Spleen (tissue), 13 donors: ENCODE results near the gene CLEC2B. TPM values are rescaled to one million over a fixed set of nuclear protein-coding genes. Genes with fewer than 3 reads are reported as not detected.

Source experiments
- DNase-seq: peaks from one replicate; pipeline ENCODE4 v3.0.0-alpha.2; 2020
- H3K27ac ChIP-seq, 8 donors: fragments of 200-600 bp; sonication (generic) in 7 of 8; 1 replicate in 4 of 8; 2 replicates in 4 of 8; pipeline versions ENCODE4 v1.5.0 to v1.8.0; 2016 to 2021; ENCODE audit warnings: inconsistent platforms in 4 of 8, mild to moderate bottlenecking in 4 of 8, moderate library complexity in 1 of 8
- H3K27me3 ChIP-seq, 7 donors: fragments of 200-600 bp; sonication (generic) in 6 of 7; replicated peaks in 1 of 7; 1 replicate in 4 of 7; 2 replicates in 3 of 7; pipeline versions ENCODE4 v1.5.0 to v1.8.0; 2016 to 2021; ENCODE audit warnings: inconsistent platforms in 3 of 7, mild to moderate bottlenecking in 1 of 7
- H3K36me3 ChIP-seq, 6 donors: fragments of 200-600 bp; sonication (generic) in 5 of 6; 1 replicate in 4 of 6; 2 replicates in 2 of 6; pipeline versions ENCODE4 v1.5.0 to v1.8.0; 2016 to 2021; ENCODE audit warnings: inconsistent platforms in 2 of 6
- H3K4me1 ChIP-seq, 6 donors: fragments of 200-600 bp; sonication (generic) in 5 of 6; 1 replicate in 3 of 6; 2 replicates in 3 of 6; pipeline versions ENCODE4 v1.5.0 to v1.8.0; 2016 to 2021; ENCODE audit warnings: inconsistent platforms in 3 of 6
- H3K4me3 ChIP-seq, 8 donors: fragments of 200-600 bp; sonication (generic) in 7 of 8; 1 replicate in 4 of 8; 2 replicates in 4 of 8; pipeline versions ENCODE4 v1.5.0 to v1.8.0; 2016 to 2021; ENCODE audit warnings: inconsistent platforms in 4 of 8, mild to moderate bottlenecking in 4 of 8, moderate library complexity in 2 of 8
- H3K9me3 ChIP-seq, 8 donors: fragments of 200-600 bp; sonication (generic) in 7 of 8; 1 replicate in 4 of 8; 2 replicates in 4 of 8; pipeline versions ENCODE4 v1.5.0 to v1.8.0; 2016 to 2021; ENCODE audit warnings: inconsistent platforms in 4 of 8
- CTCF ChIP-seq, 11 experiments: fragments of 200-600 bp in 7 of 11; fragments of 450-650 bp in 4 of 11; sonication (generic) in 4 of 11; IDR thresholded peaks in 8 of 11; conservative IDR thresholded peaks in 3 of 11; 1 replicate in 7 of 11; 2 replicates in 4 of 11; pipeline versions ENCODE4 v1.4.0 to v1.8.0; 2016 to 2021; ENCODE audit warnings: antibody characterized with exemption in 11 of 11, inconsistent platforms in 4 of 11, mild to moderate bottlenecking in 1 of 11
- POLR2A ChIP-seq, 3 donors: fragments of 450-650 bp; IDR thresholded peaks; one replicate each; pipeline ENCODE4 v1.5.1; 2017; ENCODE audit warnings: antibody characterized with exemption in 3 of 3, mild to moderate bottlenecking in 1 of 3
- POLR2AphosphoS5 ChIP-seq, 3 donors: sonication (generic); formaldehyde crosslinking; IDR thresholded peaks; one replicate each; pipeline ENCODE4 v1.5.1; 2017; ENCODE audit warnings: antibody characterized with exemption in 3 of 3
- WGBS, 5 donors: extraction: QIAGEN DNeasy Blood & Tissue Kit in 3 of 5; methylation state at CpG; one replicate each; pipeline versions ENCODE4 v1.1.5 to v1.1.7; 2013 to 2018; 5-methylcytosine and 5-hydroxymethylcytosine counted together
- intact Hi-C: fragments of 100-400 bp; cut with DNase I; formaldehyde crosslinking; loops from one replicate; pipeline ENCODE4 v1.15.0; 2023; ENCODE audit warnings: low total_unique reads
- long read RNA-seq, 2 donors: transcript quantifications; one replicate each; lab custom pipeline, GENCODE V29; 2026
- polyA plus RNA-seq, 3 donors: library from polyadenylated mRNA; stranded (reverse); fragments of 200-250 nt; gene quantifications; one replicate each; pipeline ENCODE4 v1.2.1, GENCODE V29; 2013
- total RNA-seq, 7 donors: library from RNA; depleted of rRNA in 3 of 7; stranded (reverse); fragments of >200 nt in 3 of 7; fragmentation: NEBNext Ultra II Directional in 4 of 7; extraction: Animal tissue kit (Norgen Biotek cat#: 25700) in 4 of 7; gene quantifications; one replicate each; pipeline versions ENCODE4 v1.1.0 to v1.2.1, GENCODE V29; 2016 to 2021
- donor health status: healthy with polysubstance abuse.
- donor health status: DM: no; HTN: no; CAD: no; lungs with moderate emphysema.
- donor health status: DM: no; HTN: no; CAD: no.
- donor health status: Bipolar disorder and iron deficiency.
- donor health status: healthy.
- donor health status: DM: no; HTN: no; CAD: no.
- donor health status: DM: yes; HTN: yes; CAD: no.

The CLEC2B gene
- total RNA-seq = 10 to 100 TPM; 38.2 to 60.2 (median 55.8) TPM
- 10 to 100 TPM; 20.4 to 35.2 (median 25.8) TPM for polyA plus RNA-seq
- long read RNA-seq, donor 1, transcript CLEC2B-201 (5 exons, 1,700 nt) = major isoform, 6 of 7 reads
- long read RNA-seq, donor 1, partial matches to known transcripts = 0 of 7 reads
- long read RNA-seq, donor 1, other reads (novel, unspliced or antisense) = 0 of 7 reads
- long read RNA-seq, donor 2, transcript CLEC2B-201 (5 exons, 1,700 nt) = major isoform, 11 of 14 reads
- long read RNA-seq, donor 2, partial matches to known transcripts = 0 of 14 reads
- long read RNA-seq, donor 2, other reads (novel, unspliced or antisense) = 0 of 14 reads

GRCh38 chr12:9869307-9870161 is at the start of gene CLEC2B:
Gene CLEC2B, minus strand, starts transcription at chr12:9869354.
- DNase-seq = no peak
- Histone ChIP-seq H3K9me3 (peaks cover 0 to under 1% (median 0%) of the 10 kb centered on the region in 8 donors), H3K36me3 (no peaks in the 10 kb centered on the region), H3K27ac (peak within 1 kb of the TSS; percentile 77 to 97 (median 92)), H3K4me1 (peaks cover 0 to 52% (median 14%) of the 10 kb centered on the region in 6 donors), H3K4me3 (peak within 1 kb of the TSS; percentile 36 to 67 (median 42)), H3K27me3 (no peaks in the 10 kb centered on the region)
- peak in 2 of 3 donors; percentile 76 to 81 for TF ChIP-seq POLR2A (IDR thresholded peaks at IDR 0.05)
- TF ChIP-seq POLR2AphosphoS5 (IDR thresholded peaks at IDR 0.05) = peak in 1 of 3 donors; percentile 59
- TF ChIP-seq CTCF (IDR thresholded peaks at IDR 0.05 in 8 of 11, conservative IDR thresholded peaks at IDR 0.05 in 3 of 11) = no peak
- WGBS, 5 donors = 0 to 3% (median 1%) methylated on average over 11 of the region's 11 CpGs
- intact Hi-C loops = no loop called here

GRCh38 chr12:9911708-9912107 is 42.6 kb upstream of the CLEC2B start:
- no peak overlapping the region for H3K27ac ChIP-seq
- no peak for DNase-seq
- H3K4me3 ChIP-seq = no peak overlapping the region
- H3K27me3 ChIP-seq = no peaks in the 10 kb centered on the region
- intact Hi-C loops = no loop called here
- H3K9me3 ChIP-seq = peaks cover 7 to 43% (median 29%) of the 10 kb centered on the region in 8 donors
- H3K36me3 ChIP-seq = no peaks in the 10 kb centered on the region
- TF ChIP-seq POLR2A (IDR thresholded peaks at IDR 0.05) (no peak), CTCF (IDR thresholded peaks at IDR 0.05 in 8 of 11, conservative IDR thresholded peaks at IDR 0.05 in 3 of 11) (no peak), POLR2AphosphoS5 (IDR thresholded peaks at IDR 0.05) (no peak)
- peaks cover 0 to 8% (median 0%) of the 10 kb centered on the region in 6 donors for H3K4me1 ChIP-seq

- Histone ChIP-seq H3K4me3 (no peak overlapping the region), H3K27me3 (no peaks in the 10 kb centered on the region), H3K9me3 (peaks cover 7 to 43% (median 29%) of the 10 kb centered on the region in 8 donors), H3K36me3 (no peaks in the 10 kb centered on the region), H3K27ac (no peak overlapping the region), H3K4me1 (peaks cover 0 to 14% (median 0%) of the 10 kb centered on the region in 6 donors)
- no peak for DNase-seq
- 74 to 92% (median 89%) methylated on average over 7 of the region's 7 CpGs for WGBS, 5 donors
- no peak for TF ChIP-seq POLR2A (IDR thresholded peaks at IDR 0.05)
- no peak for TF ChIP-seq CTCF (IDR thresholded peaks at IDR 0.05 in 8 of 11, conservative IDR thresholded peaks at IDR 0.05 in 3 of 11)
- TF ChIP-seq POLR2AphosphoS5 (IDR thresholded peaks at IDR 0.05) = no peak
- intact Hi-C loops = no loop called here
Observed at GRCh38 chr12:9910716-9911421, 41.7 kb upstream of the CLEC2B start.
